Right forelimb (tissue), 1 donor: ENCODE measurements around the gene COL20A1.

Experiments
- DNase-seq: peaks from one replicate; pipeline ENCODE4 v3.0.0-alpha.2; 2018

COL20A1 gene

GRCh38 chr20:63309261-63310071 lies 16.5 kb downstream of the COL20A1 start:
- DNase-seq: peak; percentile 72

GRCh38 chr20:63310265-63310991 lies 17.4 kb downstream of the COL20A1 start:
- DNase-seq: no peak

GRCh38 chr20:63311186-63311832 lies 18.3 kb downstream of the COL20A1 start:
- no peak for DNase-seq

GRCh38 chr20:63311833-63312243 lies 18.9 kb downstream of the COL20A1 start:
- no peak for DNase-seq

- DNase-seq: no peak
Measured at GRCh38 chr20:63312273-63312672, 19.3 kb downstream of the COL20A1 start.

- DNase-seq: peak; percentile 67
Measured at GRCh38 chr20:63312690-63313348, 19.8 kb downstream of the COL20A1 start.

GRCh38 chr20:63313349-63314014 lies 20.5 kb downstream of the COL20A1 start:
- no peak for DNase-seq

- no peak for DNase-seq
Measured at GRCh38 chr20:63314015-63314471, 21.1 kb downstream of the COL20A1 start.

GRCh38 chr20:63314566-63315239 lies 21.7 kb downstream of the COL20A1 start:
- DNase-seq: no peak

GRCh38 chr20:63315240-63315689 lies 22.3 kb downstream of the COL20A1 start:
- no peak for DNase-seq

- no peak for DNase-seq
Measured at GRCh38 chr20:63315731-63316491, 22.9 kb downstream of the COL20A1 start.

- no peak for DNase-seq
Measured at GRCh38 chr20:63316502-63316921, 23.5 kb downstream of the COL20A1 start.

- DNase-seq: no peak
Measured at GRCh38 chr20:63317061-63317460, 24.1 kb downstream of the COL20A1 start.

GRCh38 chr20:63317601-63318291 lies 24.8 kb downstream of the COL20A1 start:
- DNase-seq: no peak

GRCh38 chr20:63318391-63319163 lies 25.6 kb downstream of the COL20A1 start:
- DNase-seq: no peak

- no peak for DNase-seq
Measured at GRCh38 chr20:63319164-63320040, 26.4 kb downstream of the COL20A1 start.

- DNase-seq: no peak
Measured at GRCh38 chr20:63320041-63320511, 27.1 kb downstream of the COL20A1 start.

- DNase-seq: no peak
Measured at GRCh38 chr20:63320616-63321147, 27.7 kb downstream of the COL20A1 start.
